HG02943 (cell line): ENCODE measurements around the gene BTNL3.
"Not testable (repeated sequence)": the region's sequence is repeated elsewhere in the genome, so short reads cannot be mapped to it uniquely, and the experiment has no call there.

Experiments
- ATAC-seq: cut with Tn5 transposase; IDR thresholded peaks from one replicate; pipeline ENCODE4 v1.9.1; 2021; ENCODE audit warnings: mild to moderate bottlenecking, low read depth, moderate library complexity; ENCODE audit not compliant: unreplicated experiment

BTNL3 gene

DNA sequence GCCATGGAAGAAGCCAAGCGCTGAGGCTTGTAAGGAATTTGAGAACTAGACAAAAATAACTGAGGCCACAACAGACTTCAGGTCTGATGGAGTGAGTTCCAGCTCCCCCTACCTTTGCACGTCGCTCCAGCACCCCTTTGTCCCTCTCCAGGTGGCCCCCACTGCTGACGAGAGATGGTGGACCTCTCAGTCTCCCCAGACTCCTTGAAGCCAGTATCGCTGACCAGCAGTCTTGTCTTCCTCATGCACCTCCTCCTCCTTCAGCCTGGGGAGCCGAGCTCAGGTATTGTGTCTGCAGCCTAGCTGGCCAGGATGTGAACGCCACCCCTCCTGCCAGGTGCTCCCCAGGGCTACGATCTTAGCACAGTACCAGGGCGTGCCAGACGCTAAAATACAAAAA lies 56.7 kb downstream of the BTNL3 start:
- no peak for ATAC-seq

DNA sequence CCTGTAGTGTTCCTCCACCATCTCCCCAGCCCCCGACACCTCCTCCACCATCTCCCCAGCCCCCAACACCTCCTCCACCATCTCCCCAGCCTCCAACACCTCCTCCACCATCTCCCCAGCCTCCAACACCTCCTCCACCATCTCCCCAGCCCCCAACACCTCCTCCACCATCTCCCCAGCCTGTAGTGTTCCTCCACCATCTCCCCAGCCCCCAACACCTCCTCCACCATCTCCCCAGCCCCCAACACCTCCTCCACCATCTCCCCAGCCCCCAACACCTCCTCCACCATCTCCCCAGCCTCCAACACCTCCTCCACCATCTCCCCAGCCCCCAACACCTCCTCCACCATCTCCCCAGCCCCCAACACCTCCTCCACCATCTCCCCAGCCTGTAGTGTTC lies 57.2 kb downstream of the BTNL3 start:
- not testable (repeated sequence) for ATAC-seq

DNA sequence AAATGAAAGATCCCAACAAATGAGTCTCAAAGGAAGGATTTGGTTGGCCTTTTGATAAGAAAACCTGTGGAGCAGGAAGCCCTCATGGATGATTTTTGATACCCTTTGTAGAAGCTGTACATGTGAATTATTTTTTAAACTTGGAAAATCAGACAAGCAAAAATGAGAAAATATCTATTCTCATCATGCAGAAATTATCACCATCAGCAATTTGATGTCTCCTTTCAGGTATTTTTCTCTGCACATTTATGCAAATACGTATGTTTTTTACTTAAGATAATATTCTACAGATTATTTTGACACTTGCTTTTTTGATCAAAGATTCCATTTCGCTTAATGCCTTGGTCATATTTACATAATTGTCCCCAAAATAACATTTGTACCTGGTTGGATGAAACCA lies 58.6 kb downstream of the BTNL3 start:
- no peak for ATAC-seq

DNA sequence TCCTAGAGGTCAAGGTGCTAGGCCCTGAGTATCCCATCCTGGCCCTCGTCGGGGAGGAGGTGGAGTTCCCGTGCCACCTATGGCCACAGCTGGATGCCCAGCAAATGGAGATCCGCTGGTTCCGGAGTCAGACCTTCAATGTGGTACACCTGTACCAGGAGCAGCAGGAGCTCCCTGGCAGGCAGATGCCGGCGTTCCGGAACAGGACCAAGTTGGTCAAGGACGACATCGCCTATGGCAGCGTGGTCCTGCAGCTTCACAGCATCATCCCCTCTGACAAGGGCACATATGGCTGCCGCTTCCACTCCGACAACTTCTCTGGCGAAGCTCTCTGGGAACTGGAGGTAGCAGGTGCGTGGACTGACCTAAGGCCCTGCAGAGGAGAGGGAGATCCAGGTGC lies 59.3 kb downstream of the BTNL3 start:
- no peak for ATAC-seq

DNA sequence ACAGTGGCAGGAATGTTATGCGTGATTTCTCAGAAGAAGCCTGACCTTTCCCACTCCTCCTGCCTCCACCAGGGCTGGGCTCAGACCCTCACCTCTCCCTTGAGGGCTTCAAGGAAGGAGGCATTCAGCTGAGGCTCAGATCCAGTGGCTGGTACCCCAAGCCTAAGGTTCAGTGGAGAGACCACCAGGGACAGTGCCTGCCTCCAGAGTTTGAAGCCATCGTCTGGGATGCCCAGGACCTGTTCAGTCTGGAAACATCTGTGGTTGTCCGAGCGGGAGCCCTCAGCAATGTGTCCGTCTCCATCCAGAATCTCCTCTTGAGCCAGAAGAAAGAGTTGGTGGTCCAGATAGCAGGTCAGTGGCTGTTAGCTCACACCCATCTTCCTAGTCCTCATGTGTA lies 61.4 kb downstream of the BTNL3 start:
- no peak for ATAC-seq

DNA sequence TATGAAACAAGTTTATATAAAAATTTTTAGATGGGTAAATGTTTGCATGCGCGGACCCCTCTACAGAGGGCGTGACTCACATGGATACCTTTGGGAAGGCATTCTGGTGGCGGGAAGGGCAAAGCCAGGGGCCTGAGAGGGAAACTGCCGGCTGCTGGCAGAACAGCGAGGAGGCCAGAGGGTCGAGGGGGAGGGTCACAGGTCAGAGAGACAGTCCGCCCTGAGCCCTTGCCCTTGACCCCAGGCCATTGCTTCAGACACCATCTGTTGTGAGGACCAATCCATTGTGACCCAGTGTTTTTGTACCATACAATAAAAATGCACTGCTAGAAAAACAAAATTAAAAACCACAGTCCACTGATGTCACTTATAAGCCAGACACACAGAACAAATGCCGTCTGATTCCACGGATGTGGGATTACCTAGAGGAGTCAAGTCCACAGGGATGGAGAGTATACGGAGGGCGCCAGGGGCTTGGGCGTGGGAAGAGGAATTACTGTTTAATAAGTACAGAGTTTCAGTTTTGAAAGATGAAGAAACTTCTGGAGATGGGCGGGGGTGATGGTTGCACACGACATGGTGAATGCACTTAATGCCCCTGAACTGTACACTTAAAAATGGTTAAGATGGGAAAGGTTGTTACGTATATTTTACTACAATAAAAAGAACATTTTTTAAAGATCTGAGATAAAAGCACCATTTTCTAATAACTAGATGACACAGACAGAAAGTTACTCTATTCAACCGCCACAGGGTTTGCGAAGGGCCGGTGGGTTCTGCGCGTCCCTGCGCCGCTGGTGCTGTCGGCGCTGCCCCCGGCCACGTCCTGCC lies 63.4 kb downstream of the BTNL3 start:
- ATAC-seq = no peak

DNA sequence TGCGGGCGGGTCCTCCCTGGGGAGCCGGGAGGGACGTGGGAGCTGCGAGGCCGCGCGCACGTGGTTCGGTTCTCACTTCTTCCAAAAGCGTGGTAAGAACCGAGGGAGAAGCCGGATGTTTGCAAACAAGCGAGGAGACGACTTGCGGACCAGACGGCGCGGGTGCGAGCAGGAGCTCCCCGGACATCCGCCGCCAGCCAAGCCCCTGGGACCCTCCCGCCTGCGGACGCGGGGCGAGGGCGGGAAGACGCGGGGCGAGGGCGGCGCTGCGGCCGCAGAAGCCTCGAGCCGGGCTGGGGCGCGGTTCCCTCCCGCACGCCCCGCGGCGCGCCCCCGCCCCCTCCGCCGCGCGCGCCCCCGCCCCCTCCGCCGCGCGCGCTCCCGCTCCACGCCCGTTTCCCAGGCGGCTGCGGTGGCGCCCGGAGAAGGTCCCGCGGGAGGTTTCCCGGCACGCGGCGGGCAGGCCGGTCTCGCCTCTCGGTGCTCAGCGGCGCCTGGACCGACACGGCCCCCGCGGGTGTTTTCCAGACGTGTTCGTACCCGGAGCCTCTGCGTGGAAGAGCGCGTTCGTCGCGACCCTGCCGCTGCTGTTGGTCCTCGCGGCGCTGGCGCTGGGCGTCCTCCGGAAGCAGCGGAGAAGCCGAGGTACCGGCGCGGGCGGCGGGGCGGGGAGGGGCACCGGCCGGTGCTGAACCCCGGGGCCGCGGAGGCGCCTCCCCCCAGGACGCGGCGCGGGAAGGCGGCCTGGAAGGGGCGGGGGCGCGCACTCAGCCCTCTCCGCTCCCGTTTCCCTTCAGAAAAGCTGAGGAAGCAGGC lies 64.2 kb downstream of the BTNL3 start:
- no peak for ATAC-seq

DNA sequence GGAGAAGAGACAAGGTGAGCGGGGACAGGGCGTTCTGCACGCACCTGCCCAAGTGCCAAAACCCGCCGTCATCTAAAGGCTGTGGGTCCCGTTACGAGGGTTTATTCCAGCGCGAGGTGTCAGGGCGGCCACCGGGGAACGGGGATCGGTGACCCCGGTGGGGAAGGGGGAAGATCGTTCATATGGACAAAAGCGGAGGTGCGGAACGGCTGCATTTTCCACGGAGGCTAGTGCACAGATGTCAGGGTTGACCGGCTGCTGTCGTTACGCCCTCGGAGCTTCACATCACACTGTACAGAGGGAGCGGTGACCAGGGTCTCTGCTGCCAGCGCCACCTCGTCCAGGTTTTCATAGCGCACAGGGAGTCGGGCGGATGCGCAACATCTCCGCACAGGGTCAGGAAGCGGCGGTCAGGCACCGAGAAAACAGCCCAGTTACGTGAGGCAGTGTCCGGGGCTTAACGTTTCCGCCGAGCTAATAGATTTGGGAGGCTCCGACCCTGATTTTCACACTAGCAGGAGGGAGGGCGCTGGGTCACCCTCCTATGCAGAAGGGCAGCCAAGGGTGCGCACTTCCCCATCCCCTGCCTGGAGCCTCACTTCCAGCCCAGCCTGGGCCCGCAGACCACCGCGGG lies 65.0 kb downstream of the BTNL3 start:
- no peak for ATAC-seq

DNA sequence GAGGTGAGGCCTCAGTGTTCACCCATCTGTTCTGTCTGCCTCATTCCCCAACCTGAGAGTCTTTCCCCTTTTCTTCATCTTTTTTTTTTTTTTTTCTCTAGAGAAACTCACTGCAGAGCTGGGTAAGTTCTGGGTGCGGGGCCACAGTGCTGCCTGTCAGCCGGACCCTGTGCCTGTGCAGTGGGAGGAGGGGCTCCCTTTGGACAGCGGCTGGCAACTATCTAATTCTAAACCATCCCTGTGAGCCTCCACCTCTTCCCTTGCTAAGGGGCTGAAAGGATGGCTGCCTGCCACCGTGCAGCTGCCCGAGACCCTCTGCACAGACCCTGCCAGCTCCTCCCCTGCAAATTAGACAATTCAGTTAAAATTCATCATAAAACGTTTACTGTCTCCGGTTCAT lies 65.5 kb downstream of the BTNL3 start:
- ATAC-seq = no peak

DNA sequence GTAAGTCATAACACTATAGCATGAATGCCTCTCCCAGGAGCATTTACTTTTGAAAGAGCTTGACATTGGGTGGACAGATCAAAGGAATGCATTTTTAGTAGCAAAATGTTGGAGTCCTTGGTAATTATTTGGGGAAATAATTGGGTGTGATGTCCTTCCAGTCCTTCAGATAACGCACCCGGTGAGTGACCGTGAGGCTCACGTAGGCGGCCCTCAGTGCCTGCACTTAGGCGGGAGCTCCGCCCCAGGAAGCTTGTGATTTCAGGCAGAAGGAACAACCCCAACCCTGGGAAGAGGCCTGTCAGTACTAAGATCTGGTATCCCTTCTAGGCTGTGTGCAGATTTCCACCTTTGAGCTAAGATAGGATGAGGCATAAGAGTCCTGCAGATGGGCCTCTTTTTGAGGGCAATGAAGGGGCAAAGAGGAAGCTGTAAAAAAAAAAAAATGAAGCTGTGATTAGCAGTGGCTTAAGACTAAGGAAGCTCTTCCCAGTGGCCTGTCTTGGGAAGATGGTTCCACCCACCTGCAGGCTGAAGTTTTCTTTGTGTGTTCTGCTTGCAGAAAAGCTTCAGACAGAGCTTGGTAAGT lies 66.3 kb downstream of the BTNL3 start:
- no peak for ATAC-seq
